Measurements from ENCODE around the gene LRP10. TPM values are rescaled to one million over a fixed set of nuclear protein-coding genes. Genes with fewer than 3 reads are reported as not detected.

LRP10 gene
- total RNA-seq: 7.8 TPM

GRCh38 chr14:22871224-22872032, at the start of gene LRP10:
Gene LRP10, plus strand, starts transcription at chr14:22871740. Its CDS starts 564 bp downstream, at chr14:22872304.

GRCh38 chr14:22829661-22830442, 41.7 kb upstream of the LRP10 start, which contains the start of gene MRPL52:
Gene MRPL52, plus strand, starts transcription at chr14:22829887. Its CDS starts 26 bp downstream, at chr14:22829913.

GRCh38 chr14:22836301-22837113, 35.0 kb upstream of the LRP10 start, which contains the start of gene MMP14:
Gene MMP14, plus strand, starts transcription at chr14:22836585. Its CDS starts 233 bp downstream, at chr14:22836818.

GRCh38 chr14:22883173-22883976, 11.8 kb downstream of the LRP10 start, which contains the start of gene REM2:
Gene REM2, plus strand, starts transcription at chr14:22883222. Its CDS starts 66 bp downstream, at chr14:22883288.

GRCh38 chr14:22918804-22919600, 47.5 kb downstream of the LRP10 start, which contains the start of gene RBM23:
Gene RBM23, minus strand, starts transcription at chr14:22919149.

GRCh38 chr14:22929104-22929960, 57.8 kb downstream of the LRP10 start, which contains the start of gene PRMT5:
Gene PRMT5, minus strand, starts transcription at chr14:22929376. Its CDS starts 15 bp downstream, at chr14:22929361.

Small RNA genes within 50 kb of the gene (small RNA-seq; reads per million reads assigned to genes)
- gene RF00019: not detected

Other genes starting within 250 kb of the LRP10 start
- not detected for gene OR6J1, start 227.4 kb upstream of the LRP10 start, total RNA-seq
- 43.8 TPM for gene OXA1L, start 105.1 kb upstream of the LRP10 start, total RNA-seq
- 5.3 TPM for gene SLC7A7, start 56.3 kb upstream of the LRP10 start, total RNA-seq
- 35.3 TPM for gene MRPL52, start 41.9 kb upstream of the LRP10 start, total RNA-seq
- 14.3 TPM for gene MMP14, start 35.2 kb upstream of the LRP10 start, total RNA-seq
- gene REM2, start 11.5 kb downstream of the LRP10 start, total RNA-seq: 5.5 TPM
- gene RBM23, start 47.4 kb downstream of the LRP10 start, total RNA-seq: 69.9 TPM
- 66.4 TPM for gene PRMT5, start 57.6 kb downstream of the LRP10 start, total RNA-seq
- 25.8 TPM for gene HAUS4, start 85.3 kb downstream of the LRP10 start, total RNA-seq
- 7.2 TPM for gene AJUBA, start 110.8 kb downstream of the LRP10 start, total RNA-seq
- 3.5 TPM for gene C14orf93, start 138.4 kb downstream of the LRP10 start, total RNA-seq
- gene PSMB5, start 163.2 kb downstream of the LRP10 start, total RNA-seq: 156 TPM
- gene PSMB11, start 170.5 kb downstream of the LRP10 start, total RNA-seq: not detected
- gene CDH24, start 185.8 kb downstream of the LRP10 start, total RNA-seq: 14.1 TPM
- gene ACIN1, start 223.4 kb downstream of the LRP10 start, total RNA-seq: 91.8 TPM
- 22.1 TPM for gene C14orf119, start 223.8 kb downstream of the LRP10 start, total RNA-seq
- gene CIROP, start 233.2 kb downstream of the LRP10 start, total RNA-seq: not detected
- not detected for gene CEBPE, start 247.5 kb downstream of the LRP10 start, total RNA-seq

All from diencephalon (tissue), 1 donor.